Activated naive CD8-positive, alpha-beta T cell (primary cell): ENCODE data around the gene BFSP1.

ENCODE experiments used
- H3K27ac Mint-ChIP-seq: one replicate; pipeline ENCODE4 v1.8.0; 2021; ENCODE audit warnings: mixed read lengths
- H3K27me3 Mint-ChIP-seq: one replicate; pipeline ENCODE4 v1.8.0; 2021; ENCODE audit warnings: mixed read lengths
- H3K36me3 Mint-ChIP-seq: one replicate; pipeline ENCODE4 v1.8.0; 2021; ENCODE audit warnings: mixed read lengths
- H3K4me1 Mint-ChIP-seq: one replicate; pipeline ENCODE4 v1.8.0; 2021; ENCODE audit warnings: low read depth, mixed read lengths
- H3K4me3 Mint-ChIP-seq: one replicate; pipeline ENCODE4 v1.8.0; 2021; ENCODE audit warnings: mild to moderate bottlenecking, mixed read lengths
- H3K9me3 Mint-ChIP-seq: one replicate; pipeline ENCODE4 v1.8.0; 2021; ENCODE audit warnings: low read depth, mixed read lengths

Gene BFSP1

GRCh38 chr20:17538517-17539170 is 7.5 kb upstream of the BFSP1 start:
- no peak overlapping the region for H3K27ac Mint-ChIP-seq
- no peaks in the 10 kb centered on the region for H3K36me3 Mint-ChIP-seq
- peaks cover 10% of the 10 kb centered on the region for H3K27me3 Mint-ChIP-seq
- H3K4me1 Mint-ChIP-seq = no peaks in the 10 kb centered on the region
- H3K4me3 Mint-ChIP-seq = no peak overlapping the region
- H3K9me3 Mint-ChIP-seq = no peaks in the 10 kb centered on the region

GRCh38 chr20:17537959-17538358 is 6.8 kb upstream of the BFSP1 start:
- H3K27ac Mint-ChIP-seq = no peak overlapping the region
- no peaks in the 10 kb centered on the region for H3K9me3 Mint-ChIP-seq
- H3K4me3 Mint-ChIP-seq = no peak overlapping the region
- H3K36me3 Mint-ChIP-seq = no peaks in the 10 kb centered on the region
- H3K4me1 Mint-ChIP-seq = no peaks in the 10 kb centered on the region
- peaks cover 10% of the 10 kb centered on the region for H3K27me3 Mint-ChIP-seq

- H3K27ac Mint-ChIP-seq = no peak overlapping the region
- H3K4me1 Mint-ChIP-seq = no peaks in the 10 kb centered on the region
- H3K9me3 Mint-ChIP-seq = no peaks in the 10 kb centered on the region
- no peaks in the 10 kb centered on the region for H3K36me3 Mint-ChIP-seq
- H3K4me3 Mint-ChIP-seq = no peak overlapping the region
- H3K27me3 Mint-ChIP-seq = peaks cover 10% of the 10 kb centered on the region
Measured at GRCh38 chr20:17536944-17537444, 5.8 kb upstream of the BFSP1 start.

- Mint-ChIP-seq H3K4me1 (peaks cover 8% of the 10 kb centered on the region), H3K36me3 (no peaks in the 10 kb centered on the region), H3K27me3 (peaks cover 21% of the 10 kb centered on the region), H3K4me3 (no peak overlapping the region), H3K27ac (no peak overlapping the region), H3K9me3 (no peaks in the 10 kb centered on the region)
Measured at GRCh38 chr20:17534077-17534476, 2.9 kb upstream of the BFSP1 start.

- Mint-ChIP-seq H3K36me3 (no peaks in the 10 kb centered on the region), H3K4me1 (peaks cover 8% of the 10 kb centered on the region), H3K27me3 (peaks cover 19% of the 10 kb centered on the region), H3K9me3 (no peaks in the 10 kb centered on the region), H3K4me3 (no peak overlapping the region), H3K27ac (no peak overlapping the region)
Measured at GRCh38 chr20:17533396-17533795, 2.2 kb upstream of the BFSP1 start.

- Mint-ChIP-seq H3K4me3 (peak overlapping the region; percentile 86), H3K4me1 (peaks cover 8% of the 10 kb centered on the region), H3K36me3 (no peaks in the 10 kb centered on the region), H3K27me3 (peaks cover 22% of the 10 kb centered on the region), H3K9me3 (no peaks in the 10 kb centered on the region), H3K27ac (peak overlapping the region; percentile 73)
Measured at GRCh38 chr20:17531665-17532025, 466 bp upstream of the BFSP1 start.

- Mint-ChIP-seq H3K27ac (no peak overlapping the region), H3K4me3 (peak overlapping the region; percentile 77), H3K27me3 (peaks cover 22% of the 10 kb centered on the region), H3K9me3 (no peaks in the 10 kb centered on the region), H3K4me1 (peaks cover 8% of the 10 kb centered on the region), H3K36me3 (no peaks in the 10 kb centered on the region)
Measured at GRCh38 chr20:17530153-17530552, 1.0 kb downstream of the BFSP1 start.

GRCh38 chr20:17529586-17529985 is 1.6 kb downstream of the BFSP1 start:
- no peak overlapping the region for H3K4me3 Mint-ChIP-seq
- peaks cover 22% of the 10 kb centered on the region for H3K27me3 Mint-ChIP-seq
- no peaks in the 10 kb centered on the region for H3K9me3 Mint-ChIP-seq
- H3K4me1 Mint-ChIP-seq = peaks cover 8% of the 10 kb centered on the region
- no peak overlapping the region for H3K27ac Mint-ChIP-seq
- H3K36me3 Mint-ChIP-seq = no peaks in the 10 kb centered on the region

- Mint-ChIP-seq H3K27ac (no peak overlapping the region), H3K27me3 (peaks cover 14% of the 10 kb centered on the region), H3K36me3 (no peaks in the 10 kb centered on the region), H3K9me3 (no peaks in the 10 kb centered on the region), H3K4me3 (no peak overlapping the region), H3K4me1 (peaks cover 3% of the 10 kb centered on the region)
Measured at GRCh38 chr20:17525650-17526049, 5.5 kb downstream of the BFSP1 start.

- Mint-ChIP-seq H3K4me1 (no peaks in the 10 kb centered on the region), H3K27me3 (peaks cover 9% of the 10 kb centered on the region), H3K9me3 (no peaks in the 10 kb centered on the region), H3K27ac (no peak overlapping the region), H3K36me3 (no peaks in the 10 kb centered on the region), H3K4me3 (no peak overlapping the region)
Measured at GRCh38 chr20:17525132-17525531, 6.0 kb downstream of the BFSP1 start.

- H3K27ac Mint-ChIP-seq = no peak overlapping the region
- no peaks in the 10 kb centered on the region for H3K36me3 Mint-ChIP-seq
- H3K9me3 Mint-ChIP-seq = no peaks in the 10 kb centered on the region
- H3K4me1 Mint-ChIP-seq = no peaks in the 10 kb centered on the region
- peaks cover 6% of the 10 kb centered on the region for H3K27me3 Mint-ChIP-seq
- no peak overlapping the region for H3K4me3 Mint-ChIP-seq
Measured at GRCh38 chr20:17524560-17524959, 6.6 kb downstream of the BFSP1 start.

GRCh38 chr20:17523326-17523725 is 7.9 kb downstream of the BFSP1 start:
- Mint-ChIP-seq H3K9me3 (no peaks in the 10 kb centered on the region), H3K4me1 (no peaks in the 10 kb centered on the region), H3K4me3 (no peak overlapping the region), H3K36me3 (no peaks in the 10 kb centered on the region), H3K27ac (no peak overlapping the region), H3K27me3 (peaks cover 4% of the 10 kb centered on the region)

GRCh38 chr20:17522528-17522927 is 8.7 kb downstream of the BFSP1 start:
- Mint-ChIP-seq H3K36me3 (no peaks in the 10 kb centered on the region), H3K4me3 (no peak overlapping the region), H3K9me3 (no peaks in the 10 kb centered on the region), H3K27me3 (peaks cover 4% of the 10 kb centered on the region), H3K27ac (no peak overlapping the region), H3K4me1 (no peaks in the 10 kb centered on the region)

- H3K36me3 Mint-ChIP-seq = no peaks in the 10 kb centered on the region
- peaks cover 2% of the 10 kb centered on the region for H3K27me3 Mint-ChIP-seq
- no peak overlapping the region for H3K27ac Mint-ChIP-seq
Measured at GRCh38 chr20:17520583-17520982, 10.6 kb downstream of the BFSP1 start.

GRCh38 chr20:17519606-17520285 is 11.4 kb downstream of the BFSP1 start:
- no peaks in the 10 kb centered on the region for H3K36me3 Mint-ChIP-seq
- H3K27me3 Mint-ChIP-seq = peaks cover 2% of the 10 kb centered on the region
- peaks cover 2% of the 10 kb centered on the region for H3K4me1 Mint-ChIP-seq
- no peak overlapping the region for H3K27ac Mint-ChIP-seq
- H3K4me3 Mint-ChIP-seq = no peak overlapping the region
- no peaks in the 10 kb centered on the region for H3K9me3 Mint-ChIP-seq

More at GRCh38 chr20:17520583-17520982, 10.6 kb downstream of the BFSP1 start:
- H3K9me3 Mint-ChIP-seq = no peaks in the 10 kb centered on the region
- no peak overlapping the region for H3K4me3 Mint-ChIP-seq
- peaks cover 2% of the 10 kb centered on the region for H3K4me1 Mint-ChIP-seq
